ENCODE data around the gene EIF4ENIF1.

DNA sequence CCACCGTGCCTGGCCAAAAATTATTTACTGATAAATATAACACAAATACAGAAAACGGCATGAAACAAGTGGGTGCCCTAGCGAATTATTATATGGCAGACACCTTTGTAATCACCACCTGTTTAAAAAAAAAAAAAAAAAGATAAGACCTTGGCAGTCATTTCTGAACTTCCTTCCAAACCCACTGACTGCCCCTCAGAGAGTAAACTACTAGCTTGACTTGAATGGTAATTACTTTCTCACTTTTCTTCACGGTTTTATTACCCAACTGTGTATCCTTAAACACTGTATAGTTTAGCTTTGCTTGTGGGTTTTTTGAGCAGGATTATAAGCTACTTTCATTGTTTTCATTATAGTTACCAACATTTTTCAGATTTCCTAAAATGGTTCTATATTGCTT lies 30.4 kb upstream of the EIF4ENIF1 start:
- TF ChIP-seq EP300 (IDR thresholded peaks at IDR 0.05) (no peak), POLR2A (IDR thresholded peaks at IDR 0.05) (no peak)
